H1 (cell line): ENCODE results near the gene OR5D18.

Experiments
- ATF2 ChIP-seq: IDR thresholded peaks from 2 replicates; pipeline ENCODE4 v1.6.1; 2012; ENCODE audit warnings: low read length, inconsistent platforms
- CHD2 ChIP-seq: IDR thresholded peaks from 2 replicates; pipeline ENCODE4 v1.6.1; 2012; ENCODE audit warnings: low read length, improper control_type of control experiment
- EZH2 ChIP-seq: fragments of 200-600 bp; sonication (generic); IDR thresholded peaks from 2 replicates; pipeline ENCODE4 v1.7.1; 2012; ENCODE audit warnings: low read depth, mild to moderate bottlenecking, moderate library complexity, low read length, inconsistent platforms; ENCODE audit not compliant: severe bottlenecking
- JUN ChIP-seq: IDR thresholded peaks from 2 replicates; pipeline ENCODE4 v1.6.1; 2011; ENCODE audit warnings: low read depth, mild to moderate bottlenecking, improper control_type of control experiment, low read length
- JUND ChIP-seq: IDR thresholded peaks from 2 replicates; pipeline ENCODE4 v1.6.1; 2011; ENCODE audit warnings: mild to moderate bottlenecking, improper control_type of control experiment, low read length
- NANOG ChIP-seq: IDR thresholded peaks from 2 replicates; pipeline ENCODE4 v1.6.1; 2011; ENCODE audit warnings: low read length, low read depth, mild to moderate bottlenecking, inconsistent platforms; ENCODE audit not compliant: insufficient read depth, poor library complexity, severe bottlenecking
- POLR2AphosphoS5 ChIP-seq: IDR thresholded peaks from 2 replicates; pipeline ENCODE4 v1.6.1; 2011; ENCODE audit warnings: low read depth, low read length
- TCF12 ChIP-seq: IDR thresholded peaks from 2 replicates; pipeline ENCODE4 v1.6.1; 2011; ENCODE audit warnings: low read depth, mild to moderate bottlenecking, low read length
- YY1 ChIP-seq: IDR thresholded peaks from 2 replicates; pipeline ENCODE4 v1.6.1; 2011; ENCODE audit warnings: low read depth, mild to moderate bottlenecking, low read length
- TF ChIP-seq, protein P1 (sequence below), 3 experiments: IDR thresholded peaks; 1 replicate in 2 of 3; 2 replicates in 1 of 3; pipeline versions ENCODE4 v1.5.1 to v1.6.1; 2011; ENCODE audit warnings: low read length in 3 of 3, mild to moderate bottlenecking in 3 of 3, inconsistent platforms in 2 of 3, low read depth in 1 of 3, moderate library complexity in 1 of 3; ENCODE audit not compliant: insufficient read depth in 1 of 3; ENCODE audit errors: control extremely low read depth in 1 of 3

DNA sequence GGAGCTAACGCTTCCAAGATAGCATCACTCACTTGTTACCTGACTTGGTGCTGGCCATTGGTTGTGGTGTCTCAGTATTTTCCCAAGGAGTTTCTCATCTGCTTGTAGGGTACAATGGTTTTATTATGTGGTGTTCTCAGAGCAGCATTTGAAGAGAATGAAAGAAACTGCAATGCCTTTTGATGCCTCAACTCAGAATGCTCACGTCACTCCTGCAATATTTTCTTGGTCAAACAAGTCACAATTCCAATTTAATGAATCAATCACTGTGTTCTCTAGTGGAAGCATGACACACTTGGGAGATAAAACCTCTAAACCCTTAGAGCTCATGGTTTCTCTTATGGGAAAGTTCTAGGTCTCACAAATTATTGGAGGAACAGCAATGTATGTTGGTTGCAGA, 26.1 kb upstream of the OR5D18 start:
- TF ChIP-seq JUN (no peak), EZH2 (no peak), JUND (no peak), POLR2AphosphoS5 (no peak), ATF2 (no peak), TCF12 (no peak), YY1 (no peak), CHD2 (no peak), NANOG (no peak)
- TF ChIP-seq, protein P1, sequence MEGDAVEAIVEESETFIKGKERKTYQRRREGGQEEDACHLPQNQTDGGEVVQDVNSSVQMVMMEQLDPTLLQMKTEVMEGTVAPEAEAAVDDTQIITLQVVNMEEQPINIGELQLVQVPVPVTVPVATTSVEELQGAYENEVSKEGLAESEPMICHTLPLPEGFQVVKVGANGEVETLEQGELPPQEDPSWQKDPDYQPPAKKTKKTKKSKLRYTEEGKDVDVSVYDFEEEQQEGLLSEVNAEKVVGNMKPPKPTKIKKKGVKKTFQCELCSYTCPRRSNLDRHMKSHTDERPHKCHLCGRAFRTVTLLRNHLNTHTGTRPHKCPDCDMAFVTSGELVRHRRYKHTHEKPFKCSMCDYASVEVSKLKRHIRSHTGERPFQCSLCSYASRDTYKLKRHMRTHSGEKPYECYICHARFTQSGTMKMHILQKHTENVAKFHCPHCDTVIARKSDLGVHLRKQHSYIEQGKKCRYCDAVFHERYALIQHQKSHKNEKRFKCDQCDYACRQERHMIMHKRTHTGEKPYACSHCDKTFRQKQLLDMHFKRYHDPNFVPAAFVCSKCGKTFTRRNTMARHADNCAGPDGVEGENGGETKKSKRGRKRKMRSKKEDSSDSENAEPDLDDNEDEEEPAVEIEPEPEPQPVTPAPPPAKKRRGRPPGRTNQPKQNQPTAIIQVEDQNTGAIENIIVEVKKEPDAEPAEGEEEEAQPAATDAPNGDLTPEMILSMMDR (IDR thresholded peaks at IDR 0.05; ENCODE audit: control extremely low read depth in 1 of 3, insufficient read depth in 1 of 3, low read depth in 1 of 3, low read length in 3 of 3), result no peak
